A673 (cell line): ENCODE results near the gene EED.

ENCODE experiments used
- EZH2 ChIP-seq: fragments of 200-600 bp; sonication (generic); IDR thresholded peaks from 2 replicates; pipeline ENCODE4 v1.6.1; 2017; ENCODE audit warnings: borderline replicate concordance, low read depth, mild to moderate bottlenecking, mixed read lengths, antibody characterized with exemption, low read length; ENCODE audit not compliant: poor library complexity, severe bottlenecking
- TF ChIP-seq, protein P1 (sequence below): fragments of 300-800, 200-600 bp; sonication (generic); conservative IDR thresholded peaks from 2 replicates; pipeline ENCODE4 v1.5.1; 2017; ENCODE audit warnings: low read depth, mild to moderate bottlenecking, antibody characterized with exemption, low read length, moderate library complexity, mixed read lengths

DNA sequence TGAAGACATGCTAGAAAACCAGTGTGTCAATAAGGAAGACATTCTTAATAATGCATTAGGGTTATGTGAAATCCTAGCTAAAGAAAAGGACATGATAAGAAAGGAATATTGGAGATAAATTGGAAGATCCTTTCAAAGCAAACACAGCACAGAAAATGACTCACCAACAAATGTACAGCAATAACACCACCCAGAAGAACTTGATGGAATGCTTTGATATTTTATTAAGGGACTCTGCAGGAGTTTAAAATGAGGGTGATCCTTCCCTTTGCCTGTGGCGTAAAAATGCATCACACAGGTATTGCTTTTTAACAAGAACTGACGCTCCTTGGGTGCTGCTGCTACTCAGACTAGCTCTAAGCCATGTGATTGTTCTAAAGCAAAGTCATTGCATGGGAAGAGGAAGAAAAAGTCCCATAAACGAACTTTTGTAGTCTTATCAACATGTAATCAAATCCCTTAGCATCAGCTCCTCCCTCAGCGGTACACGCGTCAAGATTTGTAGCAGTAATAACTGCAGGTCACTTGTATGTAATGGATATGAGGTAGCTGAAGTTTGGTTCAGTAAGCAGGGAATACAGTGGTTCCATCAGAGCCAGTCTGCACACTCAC, 48.4 kb upstream of the EED start:
- TF ChIP-seq, protein P1, sequence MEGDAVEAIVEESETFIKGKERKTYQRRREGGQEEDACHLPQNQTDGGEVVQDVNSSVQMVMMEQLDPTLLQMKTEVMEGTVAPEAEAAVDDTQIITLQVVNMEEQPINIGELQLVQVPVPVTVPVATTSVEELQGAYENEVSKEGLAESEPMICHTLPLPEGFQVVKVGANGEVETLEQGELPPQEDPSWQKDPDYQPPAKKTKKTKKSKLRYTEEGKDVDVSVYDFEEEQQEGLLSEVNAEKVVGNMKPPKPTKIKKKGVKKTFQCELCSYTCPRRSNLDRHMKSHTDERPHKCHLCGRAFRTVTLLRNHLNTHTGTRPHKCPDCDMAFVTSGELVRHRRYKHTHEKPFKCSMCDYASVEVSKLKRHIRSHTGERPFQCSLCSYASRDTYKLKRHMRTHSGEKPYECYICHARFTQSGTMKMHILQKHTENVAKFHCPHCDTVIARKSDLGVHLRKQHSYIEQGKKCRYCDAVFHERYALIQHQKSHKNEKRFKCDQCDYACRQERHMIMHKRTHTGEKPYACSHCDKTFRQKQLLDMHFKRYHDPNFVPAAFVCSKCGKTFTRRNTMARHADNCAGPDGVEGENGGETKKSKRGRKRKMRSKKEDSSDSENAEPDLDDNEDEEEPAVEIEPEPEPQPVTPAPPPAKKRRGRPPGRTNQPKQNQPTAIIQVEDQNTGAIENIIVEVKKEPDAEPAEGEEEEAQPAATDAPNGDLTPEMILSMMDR = no peak
- no peak for TF ChIP-seq EZH2
